ENCODE measurements around the gene ETV6.

ETV6 gene

GRCh38 chr12:11771356-11771755 lies 121.9 kb downstream of the ETV6 start:
- no peak for TF ChIP-seq CTCF (IDR thresholded peaks at IDR 0.05)

- no peak for TF ChIP-seq CTCF (IDR thresholded peaks at IDR 0.05)
Measured at GRCh38 chr12:11771895-11772502, 122.5 kb downstream of the ETV6 start.

GRCh38 chr12:11773889-11774677 lies 124.6 kb downstream of the ETV6 start:
- no peak for TF ChIP-seq CTCF (IDR thresholded peaks at IDR 0.05)

- no peak for TF ChIP-seq CTCF (IDR thresholded peaks at IDR 0.05)
Measured at GRCh38 chr12:11774821-11775220, 125.3 kb downstream of the ETV6 start.

- no peak for TF ChIP-seq CTCF (IDR thresholded peaks at IDR 0.05)
Measured at GRCh38 chr12:11776316-11776715, 126.8 kb downstream of the ETV6 start.

GRCh38 chr12:11777451-11777850 lies 128.0 kb downstream of the ETV6 start:
- no peak for TF ChIP-seq CTCF (IDR thresholded peaks at IDR 0.05)

GRCh38 chr12:11777962-11778361 lies 128.5 kb downstream of the ETV6 start:
- TF ChIP-seq CTCF (IDR thresholded peaks at IDR 0.05): no peak
